ENCODE data around the gene CLEC11A. TPM values are rescaled to one million over a fixed set of nuclear protein-coding genes. Genes with fewer than 3 reads are reported as not detected.

The CLEC11A gene
- total RNA-seq, 6 experiments from 2014 or later = 1.7 to 9.9 (median 5.0) TPM

GRCh38 chr19:50720181-50720920, 2.8 kb upstream of the CLEC11A start:
- Histone ChIP-seq H3K27me3 (no peaks in the 10 kb centered on the region), H3K27ac (no peak overlapping the region), H3K36me3 (no peaks in the 10 kb centered on the region), H3K4me1 (peaks cover 0 to 4% (median 0%) of the 10 kb centered on the region in 4 donors), H3K9me3 (no peaks in the 10 kb centered on the region), H3K4me3 (no peak overlapping the region)
- no peak for ATAC-seq
- TF ChIP-seq POLR2A (IDR thresholded peaks at IDR 0.05) (no peak), CTCF (IDR thresholded peaks at IDR 0.05) (no peak)
- DNase-seq = no peak
- intact Hi-C loops (cut with DNase I) = no loop called here
- 51% methylated on average over 12 of the region's 21 CpGs for WGBS (ENCODE audit: insufficient coverage, low coverage, low lambda C conversion rate, missing lambda C conversion rate)

- intact Hi-C loops (cut with DNase I) = no loop called here
- 40% methylated on average over 4 of the region's 8 CpGs for WGBS (ENCODE audit: insufficient coverage, low coverage, low lambda C conversion rate, missing lambda C conversion rate)
- no peaks in the 10 kb centered on the region for H3K36me3 ChIP-seq
These were observed 2.2 kb upstream of the CLEC11A start for GRCh38 chr19:50720921-50721381.

GRCh38 chr19:50721441-50722137, 1.6 kb upstream of the CLEC11A start:
- Histone ChIP-seq H3K27me3 (no peaks in the 10 kb centered on the region), H3K9me3 (no peaks in the 10 kb centered on the region), H3K36me3 (no peaks in the 10 kb centered on the region), H3K4me1 (peaks cover 0 to 4% (median 0%) of the 10 kb centered on the region in 4 donors), H3K27ac (no peak overlapping the region), H3K4me3 (no peak overlapping the region)
- DNase-seq (no peak), ATAC-seq (no peak)
- no peak for TF ChIP-seq CTCF (IDR thresholded peaks at IDR 0.05)
- no peak for TF ChIP-seq POLR2A (IDR thresholded peaks at IDR 0.05)
- intact Hi-C loops (cut with DNase I) = no loop called here
- WGBS (ENCODE audit: insufficient coverage, low coverage, low lambda C conversion rate, missing lambda C conversion rate) = 52% methylated on average over 3 of the region's 10 CpGs

More at GRCh38 chr19:50720921-50721381, 2.2 kb upstream of the CLEC11A start:
- Histone ChIP-seq H3K9me3 (no peaks in the 10 kb centered on the region), H3K4me3 (no peak overlapping the region), H3K27ac (no peak overlapping the region), H3K4me1 (peaks cover 0 to 4% (median 0%) of the 10 kb centered on the region in 4 donors), H3K27me3 (no peaks in the 10 kb centered on the region)
- no peak for ATAC-seq
- DNase-seq = no peak
- TF ChIP-seq CTCF (IDR thresholded peaks at IDR 0.05) = no peak
- no peak for TF ChIP-seq POLR2A (IDR thresholded peaks at IDR 0.05)

- WGBS (ENCODE audit: insufficient coverage, low coverage, low lambda C conversion rate, missing lambda C conversion rate) = 24% methylated on average over 9 of the region's 15 CpGs
- Histone ChIP-seq H3K27ac (peak overlapping the region in 1 of 3 donors; percentile 13), H3K36me3 (no peaks in the 10 kb centered on the region), H3K27me3 (no peaks in the 10 kb centered on the region), H3K4me3 (no peak overlapping the region), H3K4me1 (peaks cover 0 to 4% (median 0%) of the 10 kb centered on the region in 4 donors), H3K9me3 (no peaks in the 10 kb centered on the region)
- TF ChIP-seq POLR2A (IDR thresholded peaks at IDR 0.05) (no peak), CTCF (IDR thresholded peaks at IDR 0.05) (no peak)
- intact Hi-C loops (cut with DNase I) = no loop called here
- ATAC-seq = no peak
- DNase-seq = no peak
These were observed 757 bp upstream of the CLEC11A start for GRCh38 chr19:50722201-50723013.

Data from right lobe of liver (tissue), 6 donors.